ENCODE results near the gene CPED1.
"Not testable (repeated sequence)": the region's sequence is repeated elsewhere in the genome, so short reads cannot be mapped to it uniquely, and the experiment has no call there.

The CPED1 gene

GRCh38 chr7:120996988-120997345, 8.5 kb downstream of the CPED1 start:
- no peak for DNase-seq (ENCODE audit: low read depth)

- DNase-seq (ENCODE audit: low read depth): no peak
Observed at GRCh38 chr7:120997882-120998474, 9.5 kb downstream of the CPED1 start.

- no peak for DNase-seq (ENCODE audit: low read depth)
Observed at GRCh38 chr7:120998520-120998919, 10.0 kb downstream of the CPED1 start.

GRCh38 chr7:120998996-120999565, 10.6 kb downstream of the CPED1 start:
- DNase-seq (ENCODE audit: low read depth): no peak

- DNase-seq (ENCODE audit: low read depth): no peak
Observed at GRCh38 chr7:121000081-121000983, 11.8 kb downstream of the CPED1 start.

- DNase-seq (ENCODE audit: low read depth): no peak
Observed at GRCh38 chr7:121001234-121001906, 12.9 kb downstream of the CPED1 start.

GRCh38 chr7:121002048-121002756, 13.7 kb downstream of the CPED1 start:
- no peak for DNase-seq (ENCODE audit: low read depth)

- no peak for DNase-seq (ENCODE audit: low read depth)
Observed at GRCh38 chr7:121002757-121003200, 14.3 kb downstream of the CPED1 start.

- DNase-seq (ENCODE audit: low read depth): no peak
Observed at GRCh38 chr7:121003986-121004685, 15.6 kb downstream of the CPED1 start.

- DNase-seq (ENCODE audit: low read depth): not testable (repeated sequence)
Observed at GRCh38 chr7:121005058-121005457, 16.5 kb downstream of the CPED1 start.

GRCh38 chr7:121005996-121006584, 17.6 kb downstream of the CPED1 start:
- no peak for DNase-seq (ENCODE audit: low read depth)

GRCh38 chr7:121006711-121007315, 18.3 kb downstream of the CPED1 start:
- no peak for DNase-seq (ENCODE audit: low read depth)

GRCh38 chr7:121008816-121009215, 20.3 kb downstream of the CPED1 start:
- DNase-seq (ENCODE audit: low read depth): no peak

GRCh38 chr7:121011401-121011800, 22.9 kb downstream of the CPED1 start:
- DNase-seq (ENCODE audit: low read depth): no peak

- no peak for DNase-seq (ENCODE audit: low read depth)
Observed at GRCh38 chr7:121012170-121012874, 23.8 kb downstream of the CPED1 start.

- no peak for DNase-seq (ENCODE audit: low read depth)
Observed at GRCh38 chr7:121012919-121013318, 24.4 kb downstream of the CPED1 start.

- DNase-seq (ENCODE audit: low read depth): no peak
Observed at GRCh38 chr7:121015560-121015959, 27.0 kb downstream of the CPED1 start.

GRCh38 chr7:121016966-121017365, 28.5 kb downstream of the CPED1 start:
- DNase-seq (ENCODE audit: low read depth): no peak

GRCh38 chr7:121017586-121017985, 29.1 kb downstream of the CPED1 start:
- no peak for DNase-seq (ENCODE audit: low read depth)

GRCh38 chr7:121019018-121019417, 30.5 kb downstream of the CPED1 start:
- no peak for DNase-seq (ENCODE audit: low read depth)
